Tibial nerve (tissue), 4 donors: Measurements from ENCODE around the gene RASIP1.

ENCODE experiments used
- EP300 ChIP-seq, 2 donors: sonication (generic); formaldehyde crosslinking; IDR thresholded peaks; one replicate each; pipeline ENCODE4 v1.6.1; 2017; ENCODE audit warnings: antibody characterized with exemption in 2 of 2, mild to moderate bottlenecking in 1 of 2
- POLR2A ChIP-seq, 2 donors: fragments of 450-650 bp; IDR thresholded peaks; one replicate each; pipeline ENCODE4 v1.6.1; 2017; ENCODE audit warnings: antibody characterized with exemption in 2 of 2, mild to moderate bottlenecking in 2 of 2, moderate library complexity in 2 of 2
- TF ChIP-seq, protein P1 (sequence below), 5 experiments: fragments of 200-600 bp in 3 of 5; fragments of 450-650 bp in 2 of 5; sonication (generic) in 3 of 5; IDR thresholded peaks; one replicate each; pipeline ENCODE4 v1.5.1; 2016 to 2019; ENCODE audit warnings: antibody characterized with exemption in 5 of 5, mild to moderate bottlenecking in 3 of 5, moderate library complexity in 2 of 5

DNA sequence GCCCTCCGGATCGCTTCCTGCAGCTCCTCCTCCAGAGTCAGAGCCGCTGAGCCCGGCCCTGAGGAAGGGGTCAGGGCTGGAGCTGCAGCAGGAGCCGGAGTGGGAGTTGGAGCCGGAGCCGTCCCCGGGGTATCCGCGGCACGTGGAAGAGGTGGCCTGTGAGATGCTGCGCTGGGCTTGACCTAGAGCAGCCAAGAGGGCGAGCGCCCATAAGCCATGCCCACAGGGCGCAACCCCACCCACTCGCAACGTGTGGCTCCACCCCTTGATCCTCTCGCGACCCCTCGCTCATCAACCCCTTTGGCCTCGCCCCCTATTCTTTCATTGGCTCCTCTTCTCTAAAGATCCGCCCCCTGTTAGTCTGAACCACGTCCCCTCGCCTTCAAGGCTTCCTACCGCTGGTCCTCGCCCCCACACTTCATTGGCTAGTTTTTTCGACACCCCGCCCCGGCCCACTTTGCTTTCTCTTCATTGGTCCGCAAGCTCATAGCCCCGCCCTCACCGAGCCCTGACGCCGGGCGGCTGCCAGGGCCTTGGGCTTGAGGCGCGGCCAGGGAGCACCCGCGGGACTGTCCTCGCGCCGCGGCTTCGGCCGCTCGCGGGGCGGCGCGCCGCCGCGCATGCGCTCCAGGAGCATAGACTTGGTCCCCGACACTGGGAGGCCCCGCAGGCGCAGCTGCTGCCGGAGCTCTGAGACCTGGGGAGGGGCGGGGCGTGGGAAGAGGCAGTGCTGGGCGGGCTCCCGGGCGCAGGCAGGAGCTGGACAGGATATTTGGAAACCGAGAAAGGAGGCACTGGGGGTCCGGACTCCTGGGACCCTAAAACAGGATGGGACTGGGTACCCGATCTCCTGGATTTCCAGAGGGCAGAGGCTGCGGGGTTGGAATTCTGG, 26.3 kb downstream of the RASIP1 start:
- TF ChIP-seq, protein P1, sequence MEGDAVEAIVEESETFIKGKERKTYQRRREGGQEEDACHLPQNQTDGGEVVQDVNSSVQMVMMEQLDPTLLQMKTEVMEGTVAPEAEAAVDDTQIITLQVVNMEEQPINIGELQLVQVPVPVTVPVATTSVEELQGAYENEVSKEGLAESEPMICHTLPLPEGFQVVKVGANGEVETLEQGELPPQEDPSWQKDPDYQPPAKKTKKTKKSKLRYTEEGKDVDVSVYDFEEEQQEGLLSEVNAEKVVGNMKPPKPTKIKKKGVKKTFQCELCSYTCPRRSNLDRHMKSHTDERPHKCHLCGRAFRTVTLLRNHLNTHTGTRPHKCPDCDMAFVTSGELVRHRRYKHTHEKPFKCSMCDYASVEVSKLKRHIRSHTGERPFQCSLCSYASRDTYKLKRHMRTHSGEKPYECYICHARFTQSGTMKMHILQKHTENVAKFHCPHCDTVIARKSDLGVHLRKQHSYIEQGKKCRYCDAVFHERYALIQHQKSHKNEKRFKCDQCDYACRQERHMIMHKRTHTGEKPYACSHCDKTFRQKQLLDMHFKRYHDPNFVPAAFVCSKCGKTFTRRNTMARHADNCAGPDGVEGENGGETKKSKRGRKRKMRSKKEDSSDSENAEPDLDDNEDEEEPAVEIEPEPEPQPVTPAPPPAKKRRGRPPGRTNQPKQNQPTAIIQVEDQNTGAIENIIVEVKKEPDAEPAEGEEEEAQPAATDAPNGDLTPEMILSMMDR (IDR thresholded peaks at IDR 0.05), result peak in 2 of 5 experiments; percentile 13 to 41
- TF ChIP-seq EP300 (IDR thresholded peaks at IDR 0.05), result peak; percentile 23 to 39
- TF ChIP-seq POLR2A (IDR thresholded peaks at IDR 0.05), result peak; percentile 15 to 68
